ENCODE measurements around the gene MTO1.
"Not testable (repeated sequence)": the region's sequence is repeated elsewhere in the genome, so short reads cannot be mapped to it uniquely, and the experiment has no call there.

Gene MTO1, protein sequence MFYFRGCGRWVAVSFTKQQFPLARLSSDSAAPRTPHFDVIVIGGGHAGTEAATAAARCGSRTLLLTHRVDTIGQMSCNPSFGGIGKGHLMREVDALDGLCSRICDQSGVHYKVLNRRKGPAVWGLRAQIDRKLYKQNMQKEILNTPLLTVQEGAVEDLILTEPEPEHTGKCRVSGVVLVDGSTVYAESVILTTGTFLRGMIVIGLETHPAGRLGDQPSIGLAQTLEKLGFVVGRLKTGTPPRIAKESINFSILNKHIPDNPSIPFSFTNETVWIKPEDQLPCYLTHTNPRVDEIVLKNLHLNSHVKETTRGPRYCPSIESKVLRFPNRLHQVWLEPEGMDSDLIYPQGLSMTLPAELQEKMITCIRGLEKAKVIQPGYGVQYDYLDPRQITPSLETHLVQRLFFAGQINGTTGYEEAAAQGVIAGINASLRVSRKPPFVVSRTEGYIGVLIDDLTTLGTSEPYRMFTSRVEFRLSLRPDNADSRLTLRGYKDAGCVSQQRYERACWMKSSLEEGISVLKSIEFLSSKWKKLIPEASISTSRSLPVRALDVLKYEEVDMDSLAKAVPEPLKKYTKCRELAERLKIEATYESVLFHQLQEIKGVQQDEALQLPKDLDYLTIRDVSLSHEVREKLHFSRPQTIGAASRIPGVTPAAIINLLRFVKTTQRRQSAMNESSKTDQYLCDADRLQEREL

DNA sequence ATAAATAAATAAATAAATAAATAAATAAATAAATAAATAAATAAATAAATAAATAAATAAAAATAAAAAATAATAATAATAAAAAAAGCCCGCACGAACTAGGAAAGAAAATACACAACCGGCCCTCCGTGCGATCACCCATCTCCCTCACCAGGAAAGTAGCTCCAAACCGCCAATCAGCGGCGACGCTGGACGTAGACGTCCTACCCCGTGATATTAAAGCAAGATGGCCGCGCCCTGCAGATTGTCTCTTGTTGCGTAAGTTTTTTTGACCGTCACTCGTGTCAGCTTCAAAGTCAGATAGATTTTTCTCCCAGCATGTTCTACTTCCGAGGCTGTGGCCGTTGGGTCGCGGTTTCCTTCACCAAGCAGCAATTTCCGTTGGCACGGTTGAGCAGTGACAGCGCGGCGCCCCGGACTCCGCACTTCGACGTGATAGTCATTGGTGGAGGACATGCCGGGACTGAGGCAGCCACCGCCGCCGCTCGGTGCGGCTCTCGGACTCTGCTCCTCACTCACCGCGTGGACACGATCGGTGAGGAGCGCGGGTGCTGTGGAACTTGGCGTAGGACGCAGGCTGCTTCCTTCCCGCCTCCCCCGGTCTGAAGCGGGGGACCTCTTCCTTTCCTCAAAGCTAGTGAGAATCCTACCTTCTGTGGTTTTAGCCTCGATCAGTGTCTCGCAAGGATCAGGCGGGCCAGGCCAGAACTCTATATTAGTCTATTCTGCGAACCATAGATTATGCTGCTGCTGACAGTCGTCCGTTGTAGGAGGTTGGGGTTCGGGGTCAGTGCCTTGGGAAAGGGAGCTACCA, at the start of gene MTO1:
Gene MTO1, plus strand, starts transcription at position 201 of the 814 bp plus-strand sequence. Its CDS starts 118 bp downstream, at position 319.
- peak; percentile 84 to 90 for DNase-seq

DNA sequence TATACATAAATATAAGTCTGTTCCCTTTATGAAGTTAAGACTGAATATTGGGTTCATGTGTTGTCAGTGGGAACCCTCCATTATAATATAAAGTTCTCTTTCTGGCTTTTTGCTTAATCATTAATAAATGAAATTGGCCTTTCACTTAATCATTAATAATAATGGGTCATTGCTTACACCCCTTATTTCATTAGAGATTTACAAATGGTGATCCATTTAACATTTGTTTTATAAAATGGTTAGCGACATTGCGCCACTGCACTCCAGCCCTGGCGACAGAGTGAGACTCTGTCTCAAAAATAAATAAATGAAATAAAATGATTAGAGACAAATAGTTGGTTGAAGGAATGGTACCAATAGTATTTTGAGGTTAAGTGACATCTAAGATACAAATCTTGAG, 48.4 kb upstream of the MTO1 start:
- no peak for DNase-seq

DNA sequence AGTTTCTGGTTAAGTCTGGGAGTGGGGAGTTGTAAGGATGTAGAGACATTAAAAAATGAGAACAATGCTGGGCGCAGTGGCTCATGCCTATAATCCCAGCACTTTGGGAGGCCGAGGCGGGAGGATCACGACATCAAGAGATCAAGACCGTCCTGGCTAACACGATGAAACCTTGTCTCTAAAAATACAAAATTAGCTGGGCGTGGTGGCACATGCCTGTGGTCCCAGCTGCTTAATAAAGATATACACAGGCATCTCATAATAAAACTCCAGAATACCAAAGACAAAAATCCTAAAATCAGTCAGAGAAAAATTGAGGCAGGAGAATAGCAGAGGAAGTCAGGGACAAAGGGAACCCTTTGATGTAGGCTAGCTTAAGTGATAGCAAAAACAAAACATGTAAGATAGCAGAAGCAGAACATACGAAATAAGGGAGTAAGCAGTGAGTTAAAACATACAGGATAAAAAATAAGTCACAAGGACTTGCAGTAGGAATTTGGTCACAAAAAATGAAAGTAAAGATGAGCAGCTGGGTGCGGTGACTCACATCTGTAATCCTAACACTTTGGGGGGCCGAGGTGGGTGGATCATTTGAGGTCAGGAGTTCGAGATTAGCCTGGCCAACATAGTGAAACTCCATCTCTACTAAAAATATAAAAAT, 43.3 kb upstream of the MTO1 start:
- DNase-seq = no peak

DNA sequence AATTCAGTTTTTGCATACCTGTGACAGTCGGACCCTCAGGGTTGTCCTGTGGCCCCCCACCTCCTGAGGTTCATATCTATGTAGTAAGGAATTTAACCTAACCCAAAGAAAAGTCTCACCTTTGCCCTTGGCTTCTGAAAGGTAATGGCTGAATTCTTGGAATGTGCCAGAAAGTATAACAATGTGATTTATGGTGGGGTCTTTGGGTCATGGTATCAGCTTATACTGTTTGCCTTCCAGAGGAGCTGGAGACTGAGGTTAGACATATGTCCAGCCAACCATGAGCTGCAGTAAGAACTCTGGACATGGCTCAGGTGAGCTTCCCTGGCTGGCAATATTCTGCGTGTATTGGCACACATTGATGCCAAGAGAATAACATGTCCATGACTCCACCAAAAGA, 40.0 kb upstream of the MTO1 start:
- DNase-seq = no peak

DNA sequence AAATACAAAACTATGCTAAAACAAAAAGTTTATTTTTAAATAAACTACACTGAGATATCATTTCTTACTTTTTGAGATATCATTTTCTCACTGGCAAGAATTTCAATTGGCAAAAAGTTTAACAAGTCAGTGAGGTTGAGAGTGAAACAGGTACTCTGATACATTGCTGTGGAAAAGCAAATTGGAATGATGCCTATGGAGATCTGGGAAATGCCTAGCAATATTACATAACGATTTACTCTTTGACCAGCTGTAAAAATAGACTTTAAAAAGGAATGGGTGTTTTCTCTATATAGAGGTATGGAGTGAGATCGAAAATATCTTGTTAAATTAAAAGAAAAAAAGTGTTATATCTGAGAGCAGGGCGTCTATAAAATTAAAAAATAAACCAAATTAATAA, 26.3 kb upstream of the MTO1 start:
- no peak for DNase-seq

DNA sequence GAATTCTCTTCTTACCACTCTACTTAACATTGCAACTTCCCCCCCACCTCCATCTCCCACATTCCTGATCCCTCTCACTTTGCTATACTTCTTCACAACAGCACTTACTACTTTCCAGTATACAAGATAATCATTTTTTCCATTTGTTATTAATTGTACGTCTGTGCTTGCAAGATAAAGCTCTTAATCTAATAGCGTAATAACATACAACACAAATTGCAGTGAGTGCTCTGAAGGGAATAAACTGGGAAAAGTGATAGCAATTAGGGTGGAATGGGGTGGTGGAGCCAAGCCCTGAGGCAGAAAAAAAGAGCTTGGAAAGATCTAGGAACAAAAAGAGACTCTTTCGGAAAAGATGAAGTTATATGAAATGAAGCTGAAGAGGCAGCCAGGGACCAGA, 18.0 kb upstream of the MTO1 start:
- DNase-seq = no peak

DNA sequence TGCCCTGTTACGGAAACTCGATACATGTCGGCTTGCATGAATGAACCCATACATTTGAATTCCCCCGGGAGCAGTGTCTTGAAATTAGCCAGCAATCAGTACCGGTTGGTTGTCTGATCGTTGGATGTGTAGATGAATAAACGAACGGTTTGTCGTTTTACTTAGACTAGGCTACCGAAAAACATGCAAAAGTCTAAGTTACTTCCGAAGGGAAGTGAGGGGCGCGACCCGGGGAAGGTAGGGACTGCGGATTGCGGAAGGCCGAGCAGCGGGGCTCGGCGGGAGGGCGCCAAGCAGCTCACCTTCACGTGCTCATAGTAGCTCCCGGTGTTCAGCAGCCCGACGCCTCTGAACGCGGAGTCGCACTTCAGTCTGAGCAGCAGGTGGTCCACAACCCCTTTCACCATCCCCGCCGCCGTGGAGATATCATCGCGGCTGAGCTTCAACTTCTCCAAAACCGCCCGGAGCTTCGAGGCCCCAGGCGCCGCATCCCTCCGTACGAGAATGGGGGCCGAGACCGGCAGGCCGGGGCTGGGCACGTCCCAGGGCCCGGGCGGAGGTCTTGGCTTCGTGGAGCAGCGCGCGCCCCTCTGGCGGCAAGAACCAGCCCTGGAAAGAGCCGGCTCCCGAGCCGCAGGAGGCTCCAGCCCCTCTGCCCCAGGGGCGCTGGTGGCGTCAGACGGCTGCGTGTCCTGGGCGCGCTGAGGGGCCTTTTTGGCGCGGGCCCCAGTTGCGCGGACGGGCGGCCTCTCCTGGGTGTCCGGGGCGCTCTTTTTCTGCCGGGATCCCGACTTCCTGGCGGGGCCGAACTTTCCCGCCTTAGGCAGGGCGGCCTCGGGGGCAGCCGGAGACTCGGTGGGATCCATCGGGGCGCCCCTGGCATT, 10.1 kb upstream of the MTO1 start:
- DNase-seq = no peak

DNA sequence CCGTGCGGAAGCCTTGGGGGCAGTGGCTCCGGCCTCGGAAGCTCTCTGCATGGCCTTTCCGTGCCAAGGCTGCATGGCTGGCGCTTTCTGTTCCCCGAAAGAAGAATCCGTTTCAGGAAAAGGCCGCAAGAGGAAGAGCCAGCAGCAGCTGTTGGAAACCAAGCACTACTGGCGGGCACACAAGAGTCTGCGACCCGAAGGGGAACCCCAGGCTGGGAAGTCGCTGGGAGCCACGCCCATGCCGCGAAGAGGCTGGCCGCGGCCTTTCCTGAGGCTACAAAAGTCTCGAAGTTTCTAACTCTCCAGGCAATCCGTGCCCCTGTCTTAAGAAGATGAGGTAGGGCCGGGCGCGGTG, 9.5 kb upstream of the MTO1 start, which contains the start of gene CGAS:
Gene CGAS, minus strand, starts transcription at position 191 of the 355 bp plus-strand sequence. Its CDS starts 116 bp downstream, at position 75.
- DNase-seq = no peak

DNA sequence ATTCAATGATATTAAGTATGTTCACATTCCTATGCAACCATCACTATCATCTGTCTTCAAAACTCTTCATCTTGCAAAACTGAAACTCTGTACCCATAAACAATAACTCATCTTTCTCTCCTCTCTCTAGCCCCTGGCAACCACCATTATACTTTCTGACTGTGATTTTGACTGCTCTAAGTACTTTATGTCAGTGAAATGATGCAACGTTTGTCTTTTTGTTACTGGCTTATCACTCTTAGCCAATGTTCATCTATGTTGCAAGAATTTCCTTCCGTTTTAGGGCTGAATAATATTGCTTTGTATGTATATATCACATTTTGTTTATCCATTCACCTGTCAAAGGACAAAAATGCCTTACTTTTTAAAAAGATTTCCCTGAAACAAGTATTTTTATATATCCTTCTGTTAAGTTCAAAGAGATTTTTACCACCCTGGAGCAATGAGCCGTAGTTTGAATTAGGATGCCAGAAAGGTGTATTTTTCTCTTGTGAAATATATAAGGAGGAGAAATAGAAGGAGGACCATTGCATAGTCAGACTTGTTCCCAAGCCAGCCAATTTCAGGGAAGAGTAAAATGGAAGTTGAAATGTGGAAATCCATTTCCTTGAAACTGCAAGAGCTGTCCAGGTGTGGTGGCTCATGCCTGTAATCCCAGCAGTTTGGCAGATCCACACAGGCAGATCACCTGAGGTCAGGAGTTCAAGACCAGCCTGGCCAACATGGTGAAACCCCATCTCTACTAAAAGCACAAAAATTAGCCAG, 5.5 kb upstream of the MTO1 start:
- DNase-seq = no peak

DNA sequence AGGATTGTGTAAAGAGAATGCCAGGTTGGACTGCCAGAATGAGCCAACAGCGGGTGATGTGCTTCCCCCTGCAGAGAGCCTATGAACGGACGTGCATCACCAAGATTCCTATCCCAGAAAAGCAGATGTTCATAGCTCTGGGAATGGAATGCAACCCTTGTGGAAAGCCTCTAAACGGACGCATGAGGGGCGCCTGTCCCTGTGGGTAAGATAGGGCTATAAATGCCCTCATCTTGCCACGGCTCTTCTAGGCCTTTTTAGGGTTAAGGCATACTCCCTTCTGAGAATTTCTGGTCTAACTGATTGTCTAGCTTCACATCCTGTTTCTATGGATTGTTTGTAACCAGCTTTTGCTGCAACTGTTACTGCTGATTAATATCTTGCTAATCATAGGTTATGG, 2.1 kb upstream of the MTO1 start:
- not testable (repeated sequence) for DNase-seq

DNA sequence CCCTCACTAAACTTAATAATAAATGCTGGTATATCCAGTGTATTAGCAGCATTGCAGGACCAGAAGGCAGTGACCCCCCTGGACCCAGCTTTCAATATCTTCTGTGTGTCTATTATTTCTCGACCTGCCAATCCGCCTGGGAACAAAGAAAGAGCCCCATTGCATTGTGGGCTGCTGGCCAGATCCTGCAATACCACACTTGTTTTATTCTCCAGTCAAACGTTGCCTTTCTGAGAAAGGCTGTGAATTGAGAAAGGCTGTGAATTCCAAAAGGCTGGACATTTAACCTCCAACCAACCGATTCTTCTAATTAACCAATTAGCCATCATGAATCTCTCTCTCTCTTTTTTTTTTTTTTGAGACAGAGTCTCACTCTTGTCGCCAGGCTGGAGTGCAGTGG, 1.5 kb upstream of the MTO1 start:
- no peak for DNase-seq

DNA sequence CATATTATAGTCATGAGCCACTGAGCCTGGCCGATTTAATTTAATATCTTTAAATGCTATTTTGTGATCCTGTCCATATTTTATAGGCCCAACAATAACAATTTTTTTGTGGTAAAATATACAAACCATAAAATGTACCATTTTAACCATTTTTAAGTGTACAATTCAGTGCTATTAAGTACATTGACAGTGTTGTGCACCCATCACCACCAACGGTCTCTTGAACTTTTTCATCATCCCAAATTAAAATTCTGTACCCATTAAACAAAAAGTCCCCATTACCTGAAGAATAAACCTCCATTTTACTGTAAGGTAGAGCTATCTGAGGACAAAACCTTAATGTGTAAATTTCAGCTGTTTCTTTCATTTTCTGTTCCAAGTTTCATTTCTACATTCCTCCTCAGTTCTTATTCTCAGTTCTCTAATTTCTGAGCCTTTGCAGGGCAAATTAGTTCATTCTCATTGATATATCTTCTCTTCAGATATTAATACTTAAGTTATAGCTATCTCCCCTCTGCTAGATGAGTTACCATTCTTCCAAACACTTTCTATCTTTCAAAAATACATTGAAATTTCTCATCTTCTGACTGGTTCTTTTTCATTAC, 10.3 kb downstream of the MTO1 start:
- DNase-seq = no peak

DNA sequence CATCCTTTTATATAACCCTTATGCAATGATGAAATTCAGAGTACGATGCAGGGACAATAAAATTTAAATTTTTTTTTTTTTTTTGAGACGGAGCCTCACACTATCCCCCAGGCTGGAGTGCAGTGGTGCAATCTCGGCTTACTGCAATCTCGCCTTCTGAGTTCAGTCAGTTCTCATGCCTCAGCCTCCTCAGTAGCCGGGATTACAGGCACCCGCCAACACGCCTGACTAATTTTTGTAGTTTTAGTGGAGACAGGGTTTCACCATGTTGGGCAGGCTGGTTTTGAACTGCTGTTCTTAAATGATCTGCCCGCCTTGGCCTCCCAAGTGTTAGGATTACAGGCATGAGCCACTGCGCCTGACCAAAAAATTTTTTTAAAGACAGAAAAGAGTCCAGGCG, 15.2 kb downstream of the MTO1 start:
- DNase-seq = no peak

DNA sequence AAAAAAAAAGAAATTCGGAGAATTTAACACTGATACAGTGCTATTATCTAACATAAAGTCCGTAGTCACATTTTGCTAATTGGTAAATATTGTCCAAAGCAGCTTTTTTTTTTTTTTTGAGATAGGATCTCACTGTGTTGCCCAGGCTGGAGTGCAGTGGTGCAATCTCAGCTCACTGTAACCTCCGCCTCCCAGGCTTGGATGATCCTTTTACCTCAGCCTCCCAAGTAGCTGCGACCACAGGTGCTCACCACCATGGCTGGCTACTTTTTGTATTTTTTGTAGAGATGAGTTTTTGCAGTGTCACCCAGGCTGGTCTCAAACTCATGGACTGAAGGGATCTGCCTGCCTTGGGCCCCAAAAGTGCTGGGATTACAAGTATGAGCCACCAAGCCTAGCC, 15.9 kb downstream of the MTO1 start:
- DNase-seq = no peak

DNA sequence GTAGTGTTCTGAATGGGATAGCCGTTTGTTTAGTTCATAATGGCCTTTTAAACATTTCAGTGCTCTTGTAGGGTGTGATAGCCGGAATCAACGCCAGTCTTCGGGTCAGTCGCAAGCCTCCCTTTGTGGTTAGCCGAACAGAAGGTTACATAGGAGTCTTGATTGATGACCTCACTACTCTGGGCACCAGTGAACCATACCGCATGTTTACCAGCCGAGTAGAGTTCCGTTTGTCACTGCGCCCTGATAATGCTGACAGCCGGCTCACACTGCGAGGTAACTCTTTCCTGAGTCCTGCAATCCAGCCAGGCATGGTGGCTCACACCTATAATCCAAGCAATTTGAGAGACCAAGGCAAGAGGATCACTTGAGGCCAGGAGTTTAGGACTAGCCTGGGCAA, 20.4 kb downstream of the MTO1 start:
- DNase-seq = no peak

DNA sequence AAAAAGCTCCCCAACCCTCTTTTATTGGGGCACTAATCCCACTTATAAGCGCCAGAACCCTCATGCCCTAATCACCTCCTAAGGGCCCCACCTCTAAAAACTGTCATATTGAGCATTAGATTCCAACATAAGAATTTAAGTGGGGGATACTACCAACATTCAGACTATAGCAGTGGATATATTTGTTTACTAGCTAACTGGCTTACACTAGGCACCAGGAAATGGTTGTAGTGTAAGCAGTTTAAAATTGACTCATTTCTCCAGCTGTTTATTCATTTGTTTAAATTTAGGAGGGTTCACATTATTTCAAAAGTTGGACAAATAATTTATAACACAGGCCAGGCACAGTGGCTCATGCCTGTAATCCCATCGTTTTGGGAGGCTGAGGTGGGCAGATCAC, 22.9 kb downstream of the MTO1 start:
- no peak for DNase-seq

DNA sequence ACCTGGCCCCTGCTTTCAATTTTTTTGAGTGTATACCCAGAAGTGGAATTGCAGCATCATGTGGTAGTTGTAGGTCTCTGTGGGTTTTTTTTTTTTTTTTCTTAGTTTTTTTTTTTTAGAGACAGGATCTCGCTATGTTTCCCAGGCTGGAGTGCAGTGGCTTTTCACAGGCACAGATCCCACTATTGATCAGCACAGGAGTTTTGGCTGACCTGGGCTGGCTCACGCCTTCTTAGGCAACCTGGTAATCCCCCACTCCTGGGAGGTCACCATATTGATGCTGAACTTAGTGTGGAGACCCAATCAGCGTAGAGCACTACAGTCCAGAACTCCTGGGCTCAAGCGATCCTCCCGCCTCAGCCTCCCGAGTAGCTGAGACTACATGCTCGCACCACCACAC, 25.9 kb downstream of the MTO1 start:
- DNase-seq = no peak

DNA sequence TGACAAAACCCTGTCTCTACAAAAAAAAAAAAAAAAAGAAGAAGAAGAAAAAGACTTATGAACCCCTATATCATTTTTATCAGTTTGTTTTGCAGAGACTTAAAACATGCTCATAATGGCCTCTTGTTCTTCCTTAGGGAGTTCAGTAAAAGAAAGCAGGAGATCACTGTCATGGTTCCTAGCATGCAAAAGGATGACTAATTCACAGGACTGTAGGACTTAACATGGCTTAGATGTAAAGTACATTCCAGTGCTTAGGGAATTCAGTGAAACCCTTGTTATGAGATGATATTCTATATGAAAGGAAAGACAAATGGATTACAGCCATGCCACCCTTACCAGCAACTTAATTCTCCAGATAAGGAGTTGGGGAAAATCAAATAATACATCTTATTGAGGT, 29.8 kb downstream of the MTO1 start:
- DNase-seq = no peak

DNA sequence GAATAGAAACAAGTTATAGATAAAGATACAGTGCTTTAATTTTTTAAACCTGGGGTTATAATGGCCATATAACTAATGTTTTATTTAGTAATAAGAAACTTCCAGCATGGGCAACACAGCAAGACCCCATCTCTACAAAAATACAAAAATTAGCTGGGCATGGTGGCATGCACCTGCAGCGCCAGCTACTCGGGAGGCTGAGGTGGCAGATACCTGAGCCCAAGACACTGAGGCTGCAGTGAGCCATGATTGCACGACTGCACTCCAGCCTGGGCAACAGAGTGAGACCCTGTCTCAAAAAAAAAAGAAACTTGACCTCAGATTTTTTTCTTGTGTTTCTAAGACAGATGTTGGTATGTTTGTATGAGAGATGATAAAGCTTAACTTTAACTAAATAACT, 36.4 kb downstream of the MTO1 start:
- DNase-seq = no peak

DNA sequence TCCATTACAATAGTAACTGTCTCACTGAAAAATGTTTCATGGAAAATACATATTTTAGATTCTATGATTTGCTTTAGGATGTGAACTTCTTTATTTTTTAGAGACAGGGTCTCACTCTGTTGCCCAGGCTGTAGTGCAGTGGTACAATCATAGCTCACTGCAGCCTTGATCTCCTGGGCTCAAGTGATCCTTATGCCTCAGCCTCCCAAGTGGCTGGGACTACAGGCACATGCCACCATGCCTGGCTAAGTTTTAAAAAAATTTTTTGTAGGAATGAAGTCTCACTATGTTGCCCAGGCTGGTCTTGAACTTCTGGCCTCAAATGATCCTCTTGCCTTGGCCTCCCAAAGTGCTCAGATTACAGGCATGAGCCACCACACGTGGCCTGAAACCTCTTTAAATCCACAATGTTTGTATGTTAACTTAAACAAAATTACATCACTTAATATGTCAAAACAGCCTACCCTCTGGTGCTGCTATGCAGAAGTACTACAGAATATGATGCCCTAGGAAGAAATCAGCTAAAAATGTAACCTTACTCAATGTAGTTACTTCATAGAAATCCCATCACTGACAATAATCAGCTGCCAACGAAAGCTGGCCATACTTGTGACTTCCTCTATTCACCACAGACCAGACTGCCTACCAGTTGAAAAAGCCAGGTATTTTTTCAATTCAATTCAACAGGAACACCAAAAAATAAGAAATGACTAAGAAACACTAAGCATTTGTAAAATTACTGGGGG, 41.7 kb downstream of the MTO1 start:
- no peak for DNase-seq
